Measurements from ENCODE around the gene TGFBR3.

Gene TGFBR3

GRCh38 chr1:91816031-91816430 is 69.9 kb downstream of the TGFBR3 start:
- no peaks in the 10 kb centered on the region for H3K9me3 ChIP-seq (ENCODE audit: severe bottlenecking)
- no peak for DNase-seq (ENCODE audit: low spot score)
- H3K27ac ChIP-seq (ENCODE audit: poor library complexity, severe bottlenecking) = no peak overlapping the region
- H3K4me1 ChIP-seq (ENCODE audit: insufficient read depth, poor library complexity, severe bottlenecking) = no peaks in the 10 kb centered on the region
- H3K27me3 ChIP-seq (ENCODE audit: insufficient read depth, poor library complexity, severe bottlenecking) = no peaks in the 10 kb centered on the region
- H3K4me3 ChIP-seq (ENCODE audit: severe bottlenecking) = no peak overlapping the region
- no peak for ATAC-seq (ENCODE audit: low read depth)
- no peak for TF ChIP-seq CTCF (IDR thresholded peaks at IDR 0.05; ENCODE audit: poor library complexity, severe bottlenecking)
- no peaks in the 10 kb centered on the region for H3K36me3 ChIP-seq (ENCODE audit: low read depth)

- no peaks in the 10 kb centered on the region for H3K9me3 ChIP-seq (ENCODE audit: severe bottlenecking)
- H3K36me3 ChIP-seq (ENCODE audit: low read depth) = no peaks in the 10 kb centered on the region
- ATAC-seq (ENCODE audit: low read depth) = no peak
- TF ChIP-seq CTCF (IDR thresholded peaks at IDR 0.05; ENCODE audit: poor library complexity, severe bottlenecking) = no peak
- no peaks in the 10 kb centered on the region for H3K4me1 ChIP-seq (ENCODE audit: insufficient read depth, poor library complexity, severe bottlenecking)
- DNase-seq (ENCODE audit: low spot score) = no peak
- no peak overlapping the region for H3K4me3 ChIP-seq (ENCODE audit: severe bottlenecking)
- no peaks in the 10 kb centered on the region for H3K27me3 ChIP-seq (ENCODE audit: insufficient read depth, poor library complexity, severe bottlenecking)
- H3K27ac ChIP-seq (ENCODE audit: poor library complexity, severe bottlenecking) = no peak overlapping the region
Observed at GRCh38 chr1:91814448-91814847, 71.5 kb downstream of the TGFBR3 start.

GRCh38 chr1:91813813-91814212 is 72.1 kb downstream of the TGFBR3 start:
- ATAC-seq (ENCODE audit: low read depth) (no peak), DNase-seq (ENCODE audit: low spot score) (no peak)
- H3K9me3 ChIP-seq (ENCODE audit: severe bottlenecking) = no peaks in the 10 kb centered on the region
- H3K27ac ChIP-seq (ENCODE audit: poor library complexity, severe bottlenecking) = no peak overlapping the region
- no peaks in the 10 kb centered on the region for H3K4me1 ChIP-seq (ENCODE audit: insufficient read depth, poor library complexity, severe bottlenecking)
- H3K36me3 ChIP-seq (ENCODE audit: low read depth) = no peaks in the 10 kb centered on the region
- TF ChIP-seq CTCF (IDR thresholded peaks at IDR 0.05; ENCODE audit: poor library complexity, severe bottlenecking) = no peak
- H3K27me3 ChIP-seq (ENCODE audit: insufficient read depth, poor library complexity, severe bottlenecking) = no peaks in the 10 kb centered on the region
- no peak overlapping the region for H3K4me3 ChIP-seq (ENCODE audit: severe bottlenecking)

GRCh38 chr1:91811363-91812025 is 74.5 kb downstream of the TGFBR3 start:
- H3K36me3 ChIP-seq (ENCODE audit: low read depth) = no peaks in the 10 kb centered on the region
- no peak overlapping the region for H3K4me3 ChIP-seq (ENCODE audit: severe bottlenecking)
- no peak for ATAC-seq (ENCODE audit: low read depth)
- H3K9me3 ChIP-seq (ENCODE audit: severe bottlenecking) = no peaks in the 10 kb centered on the region
- H3K27ac ChIP-seq (ENCODE audit: poor library complexity, severe bottlenecking) = no peak overlapping the region
- no peak for TF ChIP-seq CTCF (IDR thresholded peaks at IDR 0.05; ENCODE audit: poor library complexity, severe bottlenecking)
- no peaks in the 10 kb centered on the region for H3K27me3 ChIP-seq (ENCODE audit: insufficient read depth, poor library complexity, severe bottlenecking)
- H3K4me1 ChIP-seq (ENCODE audit: insufficient read depth, poor library complexity, severe bottlenecking) = peaks cover 12% of the 10 kb centered on the region
- DNase-seq (ENCODE audit: low spot score) = no peak

DNA sequence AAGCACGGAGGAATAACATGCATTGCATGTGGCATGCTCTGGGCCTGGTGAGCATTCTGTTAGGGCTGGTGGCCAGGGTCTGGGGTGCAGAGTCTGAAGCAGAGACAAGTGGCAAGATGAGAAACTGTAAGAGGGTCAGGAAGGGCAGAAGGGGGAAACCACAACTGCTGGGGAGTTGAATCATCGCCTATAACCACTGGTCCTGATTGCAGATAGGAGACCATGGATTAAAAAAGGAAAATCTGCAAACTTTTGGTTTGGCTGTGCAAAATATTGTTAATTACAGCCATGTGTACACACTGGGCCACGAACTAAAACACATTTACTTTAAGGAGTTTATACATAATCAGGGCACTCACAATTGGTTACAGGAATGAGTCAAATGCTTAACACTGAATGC is 76.6 kb downstream of the TGFBR3 start:
- H3K9me3 ChIP-seq (ENCODE audit: severe bottlenecking) = no peaks in the 10 kb centered on the region
- no peak for TF ChIP-seq CTCF (IDR thresholded peaks at IDR 0.05; ENCODE audit: poor library complexity, severe bottlenecking)
- no peaks in the 10 kb centered on the region for H3K27me3 ChIP-seq (ENCODE audit: insufficient read depth, poor library complexity, severe bottlenecking)
- DNase-seq (ENCODE audit: low spot score) (no peak), ATAC-seq (ENCODE audit: low read depth) (no peak)
- no peak overlapping the region for H3K4me3 ChIP-seq (ENCODE audit: severe bottlenecking)
- H3K4me1 ChIP-seq (ENCODE audit: insufficient read depth, poor library complexity, severe bottlenecking) = peaks cover 22% of the 10 kb centered on the region
- H3K36me3 ChIP-seq (ENCODE audit: low read depth) = no peaks in the 10 kb centered on the region
- H3K27ac ChIP-seq (ENCODE audit: poor library complexity, severe bottlenecking) = no peak overlapping the region
